ENCODE measurements around the gene ICE2. TPM values are rescaled to one million over a fixed set of nuclear protein-coding genes. Genes with fewer than 3 reads are reported as not detected.

ICE2 gene
- total RNA-seq, 1 experiment from 2014 or later: 76.7 TPM

- CTCF ChIA-PET: no interaction called here
- DNase-seq: no peak
- BruUV-seq (replicated peaks): no TSS peak
- no peaks in the 10 kb centered on the region for H3K36me3 Mint-ChIP-seq (ENCODE audit: insufficient read depth, unreplicated experiment)
- intact Hi-C loops (cut with micrococcal nuclease; ENCODE audit: unreplicated experiment): no loop called here
- H3K27ac Mint-ChIP-seq (ENCODE audit: unreplicated experiment): no peak overlapping the region
- H3K27me3 Mint-ChIP-seq (ENCODE audit: unreplicated experiment): no peaks in the 10 kb centered on the region
- H3K4me1 Mint-ChIP-seq (ENCODE audit: low read depth, unreplicated experiment): peaks cover 16% of the 10 kb centered on the region
- no peaks in the 10 kb centered on the region for H3K9me3 Mint-ChIP-seq (ENCODE audit: low read depth, unreplicated experiment)
- no peak overlapping the region for H3K4me3 Mint-ChIP-seq (ENCODE audit: low read depth, unreplicated experiment)
- TF ChIP-seq CTCF (IDR thresholded peaks at IDR 0.05; ENCODE audit: unreplicated experiment): no peak
Measured at GRCh38 chr15:60525341-60526039, 46.5 kb upstream of the ICE2 start.

GRCh38 chr15:60523056-60523455, 44.1 kb upstream of the ICE2 start:
- CTCF ChIA-PET: no interaction called here
- Mint-ChIP-seq H3K27me3 (ENCODE audit: unreplicated experiment) (no peaks in the 10 kb centered on the region), H3K27ac (ENCODE audit: unreplicated experiment) (no peak overlapping the region), H3K9me3 (ENCODE audit: low read depth, unreplicated experiment) (no peaks in the 10 kb centered on the region), H3K4me3 (ENCODE audit: low read depth, unreplicated experiment) (no peak overlapping the region), H3K4me1 (ENCODE audit: low read depth, unreplicated experiment) (peaks cover 20% of the 10 kb centered on the region), H3K36me3 (ENCODE audit: insufficient read depth, unreplicated experiment) (no peaks in the 10 kb centered on the region)
- TF ChIP-seq CTCF (IDR thresholded peaks at IDR 0.05; ENCODE audit: unreplicated experiment): no peak
- intact Hi-C loops (cut with micrococcal nuclease; ENCODE audit: unreplicated experiment): no loop called here
- BruUV-seq (replicated peaks): no TSS peak
- no peak for DNase-seq

GRCh38 chr15:60520825-60521368, 42.0 kb upstream of the ICE2 start:
- no peaks in the 10 kb centered on the region for H3K9me3 Mint-ChIP-seq (ENCODE audit: low read depth, unreplicated experiment)
- H3K27me3 Mint-ChIP-seq (ENCODE audit: unreplicated experiment): no peaks in the 10 kb centered on the region
- BruUV-seq (replicated peaks): no TSS peak
- peak overlapping the region; percentile 73 for H3K27ac Mint-ChIP-seq (ENCODE audit: unreplicated experiment)
- CTCF ChIA-PET: interaction anchor here (0.6 to 2.9 kb wide), 18 partner anchors 9 to 797 kb away, joined by 3 to 18 read pairs (median 3); partner anchors contain the start of gene ICE2
- peak; percentile 82 for DNase-seq
- peak overlapping the region; percentile 8 for H3K4me3 Mint-ChIP-seq (ENCODE audit: low read depth, unreplicated experiment)
- H3K36me3 Mint-ChIP-seq (ENCODE audit: insufficient read depth, unreplicated experiment): no peaks in the 10 kb centered on the region
- H3K4me1 Mint-ChIP-seq (ENCODE audit: low read depth, unreplicated experiment): peaks cover 19% of the 10 kb centered on the region
- peak; percentile 89 for TF ChIP-seq CTCF (IDR thresholded peaks at IDR 0.05; ENCODE audit: unreplicated experiment)
- intact Hi-C loops (cut with micrococcal nuclease; ENCODE audit: unreplicated experiment): loop anchor here (1.0 to 2.0 kb wide), 2 partner anchors 14 to 192 kb away; no protein-coding TSS in a partner anchor

GRCh38 chr15:60520013-60520824, 41.3 kb upstream of the ICE2 start:
- TF ChIP-seq CTCF (IDR thresholded peaks at IDR 0.05; ENCODE audit: unreplicated experiment): no peak
- BruUV-seq (replicated peaks): TSS peak; percentile 42
- DNase-seq: peak; percentile 44
- Mint-ChIP-seq H3K36me3 (ENCODE audit: insufficient read depth, unreplicated experiment) (no peaks in the 10 kb centered on the region), H3K4me3 (ENCODE audit: low read depth, unreplicated experiment) (peak overlapping the region; percentile 8), H3K27ac (ENCODE audit: unreplicated experiment) (peak overlapping the region; percentile 73), H3K27me3 (ENCODE audit: unreplicated experiment) (no peaks in the 10 kb centered on the region), H3K4me1 (ENCODE audit: low read depth, unreplicated experiment) (peaks cover 19% of the 10 kb centered on the region), H3K9me3 (ENCODE audit: low read depth, unreplicated experiment) (no peaks in the 10 kb centered on the region)
- CTCF ChIA-PET: interaction anchor here (0.6 to 2.9 kb wide), 20 partner anchors 8 to 796 kb away, joined by 3 to 18 read pairs (median 4); partner anchors contain the start of gene ICE2
- intact Hi-C loops (cut with micrococcal nuclease; ENCODE audit: unreplicated experiment): loop anchor here (1.0 to 2.0 kb wide), 2 partner anchors 13 to 191 kb away; no protein-coding TSS in a partner anchor

Measured in Calu3 (cell line).